ENCODE measurements around the gene CLIP2.
"Not testable (repeated sequence)": the region's sequence is repeated elsewhere in the genome, so short reads cannot be mapped to it uniquely, and the experiment has no call there.

Gene CLIP2

DNA sequence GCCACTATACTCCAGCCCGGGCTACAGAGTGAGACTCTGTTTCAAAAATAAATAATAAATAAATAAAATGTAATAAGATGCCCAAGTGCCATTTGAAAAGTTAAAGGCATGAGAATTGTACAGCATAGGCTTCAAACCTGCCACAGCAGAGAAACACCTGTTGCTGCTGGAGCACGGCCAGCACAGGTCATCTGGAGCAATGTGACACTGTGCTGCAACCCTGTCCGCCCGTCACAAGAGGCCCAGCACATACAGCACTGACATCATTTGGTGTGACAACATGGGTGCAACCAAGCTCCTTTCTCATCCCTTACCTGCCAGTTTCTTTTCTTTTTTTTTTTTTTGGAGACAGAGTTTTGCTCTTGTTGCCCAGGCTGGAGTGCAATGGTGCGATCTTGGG lies 36.3 kb upstream of the CLIP2 start:
- TF ChIP-seq, protein P1, sequence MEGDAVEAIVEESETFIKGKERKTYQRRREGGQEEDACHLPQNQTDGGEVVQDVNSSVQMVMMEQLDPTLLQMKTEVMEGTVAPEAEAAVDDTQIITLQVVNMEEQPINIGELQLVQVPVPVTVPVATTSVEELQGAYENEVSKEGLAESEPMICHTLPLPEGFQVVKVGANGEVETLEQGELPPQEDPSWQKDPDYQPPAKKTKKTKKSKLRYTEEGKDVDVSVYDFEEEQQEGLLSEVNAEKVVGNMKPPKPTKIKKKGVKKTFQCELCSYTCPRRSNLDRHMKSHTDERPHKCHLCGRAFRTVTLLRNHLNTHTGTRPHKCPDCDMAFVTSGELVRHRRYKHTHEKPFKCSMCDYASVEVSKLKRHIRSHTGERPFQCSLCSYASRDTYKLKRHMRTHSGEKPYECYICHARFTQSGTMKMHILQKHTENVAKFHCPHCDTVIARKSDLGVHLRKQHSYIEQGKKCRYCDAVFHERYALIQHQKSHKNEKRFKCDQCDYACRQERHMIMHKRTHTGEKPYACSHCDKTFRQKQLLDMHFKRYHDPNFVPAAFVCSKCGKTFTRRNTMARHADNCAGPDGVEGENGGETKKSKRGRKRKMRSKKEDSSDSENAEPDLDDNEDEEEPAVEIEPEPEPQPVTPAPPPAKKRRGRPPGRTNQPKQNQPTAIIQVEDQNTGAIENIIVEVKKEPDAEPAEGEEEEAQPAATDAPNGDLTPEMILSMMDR (IDR thresholded peaks at IDR 0.05; ENCODE audit: insufficient read depth, low read length, poor library complexity, severe bottlenecking), result no peak
- H3K27me3 ChIP-seq (replicated peaks; ENCODE audit: control insufficient read depth, insufficient read depth, low read length), result no peaks in the 10 kb centered on the region
- H3K4me3 ChIP-seq (replicated peaks; ENCODE audit: low read depth, low read length), result peak overlapping the region; percentile 92
- no peak for DNase-seq (ENCODE audit: extremely low read depth, insufficient read length)
- H3K36me3 ChIP-seq (ENCODE audit: control insufficient read depth, insufficient read depth, low read length), result peaks cover 14% of the 10 kb centered on the region

DNA sequence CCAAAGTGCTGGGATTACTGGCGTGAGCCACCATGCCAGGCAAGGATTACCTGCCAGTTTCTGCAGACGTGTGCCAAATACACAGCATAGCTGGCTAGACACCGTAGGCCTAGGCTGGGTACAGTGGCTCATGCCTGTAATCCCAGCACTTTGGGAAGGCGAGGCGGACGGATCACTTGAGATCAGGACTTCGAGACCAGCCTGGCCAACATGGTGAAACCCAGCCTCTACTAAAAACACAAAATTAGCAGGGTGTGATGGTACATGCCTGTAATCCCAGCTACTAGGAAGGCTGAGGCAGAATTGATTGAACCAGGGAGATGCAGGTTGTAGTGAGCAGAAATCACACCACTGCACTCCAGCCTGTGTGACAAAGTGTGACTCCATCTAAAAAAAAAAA lies 35.9 kb upstream of the CLIP2 start:
- H3K4me3 ChIP-seq (replicated peaks; ENCODE audit: low read depth, low read length), result peak overlapping the region; percentile 92

DNA sequence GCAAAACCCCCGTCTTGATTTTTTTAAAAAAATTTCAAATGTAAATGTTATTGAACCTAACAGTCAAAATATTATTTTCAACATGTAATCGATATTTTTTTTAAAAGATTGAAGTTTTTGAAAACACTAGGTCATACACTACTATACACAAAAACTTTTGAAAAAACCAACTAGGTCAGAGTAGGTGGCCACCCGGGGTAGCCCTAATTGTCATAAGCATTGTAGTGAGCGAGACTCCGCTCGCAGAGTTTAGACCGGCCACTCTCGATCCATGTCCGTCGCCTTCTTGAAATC lies 35.4 kb upstream of the CLIP2 start:
- TF ChIP-seq, protein P1 (IDR thresholded peaks at IDR 0.05; ENCODE audit: insufficient read depth, low read length, poor library complexity, severe bottlenecking), result no peak
- DNase-seq (ENCODE audit: extremely low read depth, insufficient read length), result no peak
- peak overlapping the region; percentile 92 for H3K4me3 ChIP-seq (replicated peaks; ENCODE audit: low read depth, low read length)
- no peaks in the 10 kb centered on the region for H3K27me3 ChIP-seq (replicated peaks; ENCODE audit: control insufficient read depth, insufficient read depth, low read length)
- H3K36me3 ChIP-seq (ENCODE audit: control insufficient read depth, insufficient read depth, low read length), result peaks cover 12% of the 10 kb centered on the region

More for the DNA sequence above, 35.9 kb upstream of the CLIP2 start:
- Histone ChIP-seq H3K36me3 (ENCODE audit: control insufficient read depth, insufficient read depth, low read length) (peaks cover 14% of the 10 kb centered on the region), H3K27me3 (replicated peaks; ENCODE audit: control insufficient read depth, insufficient read depth, low read length) (no peaks in the 10 kb centered on the region)
- TF ChIP-seq, protein P1 (IDR thresholded peaks at IDR 0.05; ENCODE audit: insufficient read depth, low read length, poor library complexity, severe bottlenecking), result no peak
- no peak for DNase-seq (ENCODE audit: extremely low read depth, insufficient read length)

DNA sequence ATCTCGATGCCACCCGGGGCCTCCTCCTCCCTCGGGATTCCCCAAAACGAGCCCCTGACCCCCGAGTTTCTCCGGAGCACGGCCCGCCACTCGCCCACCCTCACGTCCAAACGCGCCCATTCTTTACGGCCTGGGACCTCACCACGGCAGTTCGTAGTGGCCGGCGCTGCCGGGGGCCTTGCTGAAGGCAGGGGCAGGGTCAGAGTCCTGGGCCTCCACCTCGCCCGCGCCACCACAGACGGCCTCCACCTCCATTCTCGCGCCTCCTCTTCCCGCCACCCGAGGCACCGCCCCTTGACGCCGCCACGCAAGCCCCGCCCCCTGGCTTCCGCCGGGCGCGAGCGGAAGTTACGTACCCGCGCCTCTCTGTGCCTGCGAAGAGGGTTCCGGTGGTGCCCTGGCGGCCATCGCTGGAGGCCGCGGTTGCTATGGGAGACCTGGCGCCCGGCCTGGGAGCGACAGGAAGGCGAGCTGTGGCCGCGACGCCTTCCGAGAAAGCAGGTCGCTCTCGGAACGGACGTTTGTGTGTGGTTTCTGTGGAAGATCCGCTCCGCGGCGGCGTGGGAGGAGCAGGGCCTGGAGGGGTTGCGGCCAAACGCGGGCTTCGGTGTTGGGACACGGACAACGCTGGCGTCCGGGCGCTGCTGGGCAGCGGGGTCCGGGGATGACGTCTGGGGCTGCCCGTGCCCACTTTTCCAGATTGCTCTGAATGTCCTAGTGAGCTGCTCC lies 34.9 kb upstream of the CLIP2 start, which contains the start of gene RFC2:
TSS of gene RFC2 (minus strand) at position 271 of the 729 bp plus-strand sequence. CDS start at position 255, 16 bp downstream.
- DNase-seq (ENCODE audit: extremely low read depth, insufficient read length), result peak; percentile 99
- Histone ChIP-seq H3K36me3 (ENCODE audit: control insufficient read depth, insufficient read depth, low read length) (peaks cover 10% of the 10 kb centered on the region), H3K4me3 (replicated peaks; ENCODE audit: low read depth, low read length) (peak within 1 kb of the TSS; percentile 92), H3K27me3 (replicated peaks; ENCODE audit: control insufficient read depth, insufficient read depth, low read length) (no peaks in the 10 kb centered on the region)
- TF ChIP-seq, protein P1 (IDR thresholded peaks at IDR 0.05; ENCODE audit: insufficient read depth, low read length, poor library complexity, severe bottlenecking), result no peak

DNA sequence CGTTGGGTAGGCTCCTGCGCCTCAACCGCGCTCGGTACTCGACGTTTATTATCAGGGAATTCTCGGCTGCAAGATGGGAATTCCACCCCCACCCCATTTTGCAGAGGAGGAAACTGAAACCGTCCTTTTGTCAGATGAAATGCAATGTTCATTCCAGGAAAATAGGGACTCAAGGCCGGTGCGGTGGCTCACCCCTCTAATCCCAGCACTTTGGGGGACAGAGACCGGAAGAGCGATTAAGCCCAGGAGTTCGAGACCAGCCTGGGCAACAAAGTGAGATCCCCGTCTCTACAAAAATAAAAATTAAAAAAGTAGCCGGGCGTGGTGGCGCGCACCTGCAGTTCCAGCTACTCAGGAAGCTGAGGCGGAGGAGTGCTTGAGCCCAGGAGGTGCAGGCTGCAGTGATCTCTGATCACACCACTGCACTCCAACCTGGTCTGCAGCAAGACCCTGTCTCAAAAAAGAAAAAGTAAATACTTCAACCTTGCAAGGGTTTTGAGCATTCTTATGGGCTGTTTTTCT lies 34.3 kb upstream of the CLIP2 start:
- Histone ChIP-seq H3K4me3 (replicated peaks; ENCODE audit: low read depth, low read length) (peak overlapping the region; percentile 80), H3K27me3 (replicated peaks; ENCODE audit: control insufficient read depth, insufficient read depth, low read length) (no peaks in the 10 kb centered on the region), H3K36me3 (ENCODE audit: control insufficient read depth, insufficient read depth, low read length) (peaks cover 8% of the 10 kb centered on the region)
- DNase-seq (ENCODE audit: extremely low read depth, insufficient read length), result no peak
- TF ChIP-seq, protein P1 (IDR thresholded peaks at IDR 0.05; ENCODE audit: insufficient read depth, low read length, poor library complexity, severe bottlenecking), result no peak

DNA sequence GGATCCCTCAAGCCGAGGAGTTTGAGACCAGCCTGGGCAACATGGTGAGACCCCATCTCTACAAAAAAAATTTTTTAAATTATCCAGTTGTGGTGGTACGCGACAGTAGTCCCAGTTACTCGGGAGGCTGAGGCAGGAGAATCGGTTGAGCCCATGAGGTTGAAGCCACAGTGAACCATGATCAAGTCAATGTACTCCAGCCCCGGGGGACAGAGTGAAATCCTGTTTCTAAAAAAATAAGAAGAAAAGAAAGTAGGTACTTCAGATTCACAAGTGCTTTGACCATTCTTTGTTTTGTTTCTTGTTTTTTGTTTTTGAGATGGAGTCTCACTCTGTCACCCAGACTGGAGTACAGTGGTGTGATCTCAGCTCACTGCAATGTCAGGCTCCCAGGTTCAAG lies 33.7 kb upstream of the CLIP2 start:
- H3K36me3 ChIP-seq (ENCODE audit: control insufficient read depth, insufficient read depth, low read length); H3K27me3 ChIP-seq (replicated peaks; ENCODE audit: control insufficient read depth, insufficient read depth, low read length); DNase-seq (ENCODE audit: extremely low read depth, insufficient read length): not testable (repeated sequence)
- H3K4me3 ChIP-seq (replicated peaks; ENCODE audit: low read depth, low read length), result peak overlapping the region; percentile 80; the same call in 1 of the 2 replicates

All from GM06990 (cell line).